ENCODE results near the gene GAMT.

Gene GAMT

DNA sequence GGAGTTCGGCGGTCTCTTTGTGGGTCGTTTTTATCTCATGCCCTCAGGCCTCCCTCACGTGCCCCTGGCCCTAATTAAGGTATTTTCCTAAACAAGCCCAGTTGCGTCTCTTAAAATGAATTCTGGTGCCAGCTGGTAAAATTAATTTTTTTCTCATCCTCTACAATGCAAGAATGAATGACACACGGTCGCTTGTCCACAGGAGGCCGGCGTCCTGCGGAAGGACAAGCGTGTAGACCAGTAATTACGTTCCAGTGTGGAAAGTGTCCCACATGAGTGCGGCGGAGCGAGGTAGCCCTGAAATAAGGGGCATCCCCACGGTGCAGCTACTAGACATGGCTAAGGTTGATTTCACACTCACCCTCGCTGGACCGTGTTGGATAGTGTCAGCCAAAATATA lies 52.1 kb downstream of the GAMT start:
- DNase-seq (ENCODE audit: extremely low read depth in 1 of 2, low read depth in 1 of 2) = no peak

All from stimulated activated CD8-positive, alpha-beta memory T cell treated with anti-CD3 and anti-CD28 coated beads, Interleukin-7, amount 100 ng/mL, for 48 hours (primary cell).